ENCODE data around the gene ZNF488.

Gene ZNF488

GRCh38 chr10:47348661-47349470 lies 35.2 kb downstream of the ZNF488 start:
- no peak for DNase-seq

GRCh38 chr10:47348138-47348651 lies 35.9 kb downstream of the ZNF488 start, which contains the start of gene RBP3:
Gene RBP3, plus strand, starts transcription at chr10:47348363. Its CDS starts 122 bp downstream, at chr10:47348485.
- no peak for DNase-seq

- DNase-seq: no peak
Measured at GRCh38 chr10:47347303-47347675, 36.8 kb downstream of the ZNF488 start.

- no peak for DNase-seq
Measured at GRCh38 chr10:47346581-47347302, 37.4 kb downstream of the ZNF488 start.

GRCh38 chr10:47344996-47345870 lies 38.9 kb downstream of the ZNF488 start:
- no peak for DNase-seq

GRCh38 chr10:47340608-47341170 lies 43.4 kb downstream of the ZNF488 start:
- peak; percentile 61 for DNase-seq

- no peak for DNase-seq
Measured at GRCh38 chr10:47339759-47340607, 44.1 kb downstream of the ZNF488 start.

GRCh38 chr10:47339186-47339735 lies 44.8 kb downstream of the ZNF488 start:
- no peak for DNase-seq

- DNase-seq: no peak
Measured at GRCh38 chr10:47337310-47337709, 46.8 kb downstream of the ZNF488 start.

GRCh38 chr10:47336387-47337134 lies 47.5 kb downstream of the ZNF488 start:
- DNase-seq: no peak

GRCh38 chr10:47335906-47336305 lies 48.2 kb downstream of the ZNF488 start:
- no peak for DNase-seq

GRCh38 chr10:47334466-47335295 lies 49.4 kb downstream of the ZNF488 start:
- no peak for DNase-seq

- no peak for DNase-seq
Measured at GRCh38 chr10:47333532-47333931, 50.6 kb downstream of the ZNF488 start.

- no peak for DNase-seq
Measured at GRCh38 chr10:47332946-47333345, 51.1 kb downstream of the ZNF488 start.

- DNase-seq: no peak
Measured at GRCh38 chr10:47332371-47332770, 51.7 kb downstream of the ZNF488 start.

GRCh38 chr10:47331954-47332353 lies 52.1 kb downstream of the ZNF488 start:
- DNase-seq: no peak

GRCh38 chr10:47331491-47331890 lies 52.6 kb downstream of the ZNF488 start:
- DNase-seq: no peak

- DNase-seq: no peak
Measured at GRCh38 chr10:47330804-47331203, 53.3 kb downstream of the ZNF488 start.

- no peak for DNase-seq
Measured at GRCh38 chr10:47330366-47330765, 53.7 kb downstream of the ZNF488 start.

GRCh38 chr10:47329855-47330254 lies 54.2 kb downstream of the ZNF488 start:
- no peak for DNase-seq

Data from CD4-positive, alpha-beta T cell treated with Interleukin-12 subunit alpha and Interleukin-12 subunit beta, for 1 hour (primary cell).